Anterior cingulate cortex (tissue), 58 donors: ENCODE measurements around the gene SAMD3.
A peak's percentile ranks its signal among the peaks of the same experiment; 100 is the strongest.
"Not testable (repeated sequence)": the region's sequence is repeated elsewhere in the genome, so short reads cannot be mapped to it uniquely, and the experiment has no call there.

Experiments used
- DNase-seq, 58 donors: peaks; one replicate each; lab custom pipeline; 2025; lab: John Stamatoyannopoulos, UW

Gene SAMD3

DNA sequence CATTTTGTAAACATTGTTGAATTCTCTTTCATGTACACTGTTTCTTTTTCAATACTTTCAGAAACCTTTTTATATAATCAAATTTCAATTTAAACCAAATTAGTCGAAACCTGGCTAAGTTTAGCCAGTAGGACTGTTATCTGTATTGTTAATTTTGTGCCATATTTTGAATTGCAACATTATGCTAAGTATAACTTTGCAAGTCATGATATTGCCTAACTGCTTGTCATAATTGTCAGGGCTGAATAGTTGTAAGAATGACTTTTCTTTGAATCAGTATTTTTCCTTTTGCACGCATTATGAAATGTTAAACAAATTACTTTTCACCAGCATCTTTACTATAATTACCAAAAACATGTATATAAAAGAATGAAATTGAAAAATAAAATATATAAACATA is 82.7 kb downstream of the SAMD3 start:
- DNase-seq = no peak

DNA sequence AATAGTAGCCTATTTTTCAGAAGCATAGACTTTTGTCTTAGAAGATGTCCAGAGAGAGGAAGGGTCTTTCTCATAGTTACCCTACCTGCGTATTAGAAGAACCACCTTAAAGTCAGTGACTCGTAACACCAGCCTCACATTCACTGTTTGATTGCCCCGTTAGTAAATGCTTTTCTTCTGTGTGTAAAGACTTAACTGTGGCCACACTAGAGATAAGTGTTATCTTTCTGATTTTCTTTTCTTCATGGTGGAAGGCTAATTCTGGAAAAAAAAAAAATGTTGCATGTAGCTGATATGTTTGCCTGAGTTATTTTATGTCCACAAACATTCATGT is 83.9 kb downstream of the SAMD3 start:
- no peak for DNase-seq

DNA sequence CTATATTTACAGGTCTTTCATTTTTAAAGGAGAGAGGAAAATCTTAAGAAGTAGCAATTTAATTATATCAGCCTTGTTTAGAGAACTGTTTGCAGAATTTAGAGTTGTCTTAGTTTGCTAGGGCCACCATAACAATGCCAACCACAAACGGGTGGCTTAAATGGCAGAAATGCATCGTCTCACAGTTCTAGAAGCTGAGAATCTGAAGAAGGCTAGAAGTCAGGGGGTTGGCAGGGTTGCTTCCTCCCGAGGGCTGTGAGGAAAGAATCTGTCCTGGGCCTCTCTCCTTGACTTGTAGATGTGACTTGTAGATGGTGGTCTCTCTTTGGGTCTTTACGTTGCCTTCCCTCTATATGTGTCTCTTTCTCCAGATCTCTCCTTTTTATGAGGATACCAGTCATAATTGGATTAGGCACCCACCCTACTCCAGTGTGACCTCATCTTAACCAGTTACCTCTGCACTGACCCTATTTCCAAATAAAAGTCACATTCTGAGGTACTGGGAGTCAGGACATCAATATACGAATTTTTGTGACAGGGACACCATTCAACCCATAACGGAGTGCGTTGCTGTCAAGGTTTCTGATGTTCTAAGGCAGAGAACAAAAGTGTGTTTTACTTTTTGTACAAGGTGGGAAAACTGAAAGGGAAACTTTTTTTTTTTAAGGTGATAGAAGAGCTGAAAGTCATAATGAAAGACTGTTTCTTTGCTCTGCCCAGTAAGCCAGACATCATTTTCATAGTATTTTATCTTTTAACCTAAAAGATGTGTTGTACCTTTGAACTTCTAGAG is 84.4 kb downstream of the SAMD3 start:
- no peak for DNase-seq

DNA sequence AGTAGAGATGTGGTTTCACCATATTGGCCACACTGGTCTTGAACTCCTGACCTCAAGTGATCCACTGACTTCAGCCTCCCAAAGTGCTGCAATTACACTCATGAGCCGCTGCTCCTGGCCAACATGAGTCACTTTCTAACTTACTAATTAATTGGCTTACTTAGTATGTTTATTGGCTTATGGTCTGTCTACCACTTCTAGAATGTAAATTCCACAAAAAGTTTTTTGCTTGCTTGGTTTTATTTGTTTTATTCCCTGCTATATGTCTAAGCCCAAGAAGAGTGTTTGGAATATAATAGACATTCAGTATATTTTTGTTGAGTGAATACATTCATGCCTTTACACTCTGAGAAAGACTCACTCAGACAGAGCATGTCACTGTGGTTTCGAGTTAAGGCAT is 86.0 kb downstream of the SAMD3 start:
- DNase-seq = no peak

DNA sequence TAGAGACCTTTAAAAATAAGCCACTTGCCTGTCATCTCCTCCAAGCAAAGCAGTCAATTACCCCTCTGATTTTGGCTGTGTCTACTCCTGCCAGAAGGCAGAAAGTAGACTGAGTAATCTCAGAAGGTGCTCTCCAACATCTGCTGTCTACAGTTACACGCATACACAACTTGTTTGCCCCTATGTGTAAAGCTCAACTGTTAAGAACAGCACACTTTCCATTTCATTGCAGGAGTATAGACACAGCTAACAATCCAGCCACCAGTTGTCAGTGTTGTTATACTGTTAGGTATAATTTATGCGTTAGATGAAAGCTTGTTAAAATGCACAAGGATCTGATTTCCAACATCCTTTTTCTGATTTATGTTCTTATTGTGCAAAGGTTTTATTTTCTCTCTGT is 88.2 kb downstream of the SAMD3 start:
- no peak for DNase-seq

DNA sequence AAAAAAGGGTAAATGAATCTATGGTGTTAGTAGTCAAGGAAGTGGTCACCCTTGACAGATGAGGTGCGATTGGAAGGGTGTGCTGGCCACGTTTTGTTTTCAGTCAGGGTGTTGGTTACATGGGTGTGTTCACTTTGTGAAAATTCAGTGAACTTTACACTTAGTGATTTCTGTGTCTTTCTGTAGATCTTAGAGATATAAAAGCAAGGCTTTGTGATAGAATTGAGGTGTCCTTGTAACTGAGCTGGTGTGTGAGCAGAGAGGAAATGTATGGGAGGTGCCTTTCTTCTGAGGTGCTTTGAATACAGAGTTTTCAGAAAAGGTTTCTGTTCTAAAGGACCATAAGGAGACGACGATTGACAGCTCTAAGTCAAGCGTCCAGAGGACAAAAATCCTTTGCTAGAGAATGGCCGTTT is 90.5 kb downstream of the SAMD3 start:
- no peak for DNase-seq

DNA sequence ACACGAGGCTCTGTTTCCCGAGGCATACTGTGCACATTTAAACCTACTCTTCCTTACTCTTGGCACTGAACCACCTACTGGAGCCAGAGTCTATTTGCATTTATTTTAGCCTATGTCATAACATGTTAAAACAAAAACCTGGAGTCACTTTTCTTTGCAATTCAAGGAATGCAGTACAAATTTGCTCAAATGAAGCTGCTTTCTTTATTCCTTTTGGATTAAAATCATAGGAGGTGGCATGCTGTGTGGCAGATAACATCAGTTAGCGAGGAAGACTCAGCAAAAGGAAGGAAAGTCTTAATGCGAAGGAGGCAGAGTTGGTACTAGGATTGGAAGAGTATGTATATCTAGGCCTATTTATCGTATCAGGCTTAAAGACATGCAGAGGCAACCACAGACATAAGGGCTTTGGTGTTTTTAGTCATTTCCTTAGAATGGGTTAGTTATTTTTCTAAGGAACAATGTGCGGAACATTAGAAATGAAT is 92.9 kb downstream of the SAMD3 start:
- DNase-seq = no peak

DNA sequence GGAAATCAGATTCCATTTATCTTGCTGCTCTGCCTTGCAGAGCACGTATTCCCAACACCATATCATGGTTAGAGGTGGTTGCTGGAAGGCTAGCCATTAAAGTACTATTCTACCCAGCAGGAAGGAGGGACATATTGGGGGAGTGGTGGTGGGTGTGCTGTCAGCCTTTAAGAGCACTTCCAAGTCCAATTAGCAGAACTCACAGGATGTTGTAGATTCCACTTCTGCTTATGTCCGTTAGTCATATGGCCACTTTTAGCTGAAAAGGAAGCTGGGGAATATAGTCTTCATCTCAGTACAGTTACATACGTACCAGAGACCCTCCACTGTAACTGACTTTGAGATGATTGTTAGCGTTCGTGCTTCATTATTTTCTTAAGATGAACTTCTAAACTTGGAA is 94.4 kb downstream of the SAMD3 start:
- DNase-seq = no peak

- no peak for DNase-seq
Measured at GRCh38 chr6:130127195-130127594, 95.6 kb downstream of the SAMD3 start.

- no peak for DNase-seq
Measured at GRCh38 chr6:130122243-130122642, 100.5 kb downstream of the SAMD3 start.

DNA sequence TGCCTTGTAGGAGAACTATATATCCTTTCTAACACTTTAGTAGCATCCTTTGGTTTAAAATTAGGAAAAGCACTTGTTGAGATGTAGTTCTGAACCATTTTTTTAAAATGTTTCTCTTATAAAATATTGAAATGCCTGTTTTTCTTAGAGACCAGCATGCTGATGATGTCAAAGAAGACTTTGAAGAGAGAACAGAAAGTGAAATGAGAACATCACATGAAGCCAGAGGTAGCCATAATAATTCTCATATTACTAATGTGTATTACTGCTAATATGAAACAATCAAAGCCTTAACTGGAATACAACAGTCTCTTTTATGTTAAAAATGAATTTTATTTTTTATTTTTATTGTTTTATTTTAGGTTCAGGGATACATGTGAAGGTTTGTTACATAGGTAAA is 102.0 kb downstream of the SAMD3 start:
- no peak for DNase-seq

DNA sequence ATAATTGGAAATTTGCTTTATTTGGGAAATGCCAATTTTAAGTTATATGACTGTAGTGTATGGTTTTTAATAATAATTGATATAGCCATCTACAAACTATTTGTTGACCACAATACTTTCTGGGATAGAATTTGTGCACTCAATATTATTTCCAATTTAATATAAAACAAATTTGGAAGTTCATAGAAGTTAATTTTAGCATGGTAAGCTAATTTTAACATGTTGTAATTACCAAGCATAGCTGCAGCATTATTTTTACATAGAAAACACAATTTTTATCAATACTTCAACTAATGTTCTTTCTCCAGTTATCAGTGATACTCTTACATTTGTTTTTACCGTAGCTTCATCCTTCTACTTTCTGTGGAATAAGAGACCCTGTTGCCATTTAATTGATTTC is 103.5 kb downstream of the SAMD3 start:
- DNase-seq = no peak

- DNase-seq = no peak
Measured at GRCh38 chr6:130118236-130118635, 104.5 kb downstream of the SAMD3 start.

DNA sequence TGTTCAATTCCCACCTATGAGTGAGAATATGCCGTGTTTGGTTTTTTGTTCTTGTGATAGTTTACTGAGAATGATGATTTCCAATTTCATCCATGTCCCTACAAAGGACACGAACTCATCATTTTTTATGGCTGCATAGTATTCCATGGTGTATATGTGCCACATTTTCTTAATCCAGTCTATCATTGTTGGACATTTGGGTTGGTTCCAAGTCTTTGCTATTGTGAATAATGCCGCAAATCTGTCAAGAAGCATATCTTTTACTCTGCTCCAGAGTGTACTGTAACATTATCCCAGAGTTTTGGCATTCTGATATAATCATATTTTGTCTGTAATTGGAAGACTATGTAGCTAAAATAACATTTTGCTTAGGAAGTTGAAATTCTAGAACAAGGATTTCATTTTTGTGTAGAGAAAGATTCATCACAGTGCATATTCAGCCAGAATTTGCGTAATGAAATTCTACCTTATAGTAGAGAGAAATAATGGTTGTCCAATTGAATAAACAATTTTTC is 105.5 kb downstream of the SAMD3 start:
- DNase-seq = not testable (repeated sequence)

DNA sequence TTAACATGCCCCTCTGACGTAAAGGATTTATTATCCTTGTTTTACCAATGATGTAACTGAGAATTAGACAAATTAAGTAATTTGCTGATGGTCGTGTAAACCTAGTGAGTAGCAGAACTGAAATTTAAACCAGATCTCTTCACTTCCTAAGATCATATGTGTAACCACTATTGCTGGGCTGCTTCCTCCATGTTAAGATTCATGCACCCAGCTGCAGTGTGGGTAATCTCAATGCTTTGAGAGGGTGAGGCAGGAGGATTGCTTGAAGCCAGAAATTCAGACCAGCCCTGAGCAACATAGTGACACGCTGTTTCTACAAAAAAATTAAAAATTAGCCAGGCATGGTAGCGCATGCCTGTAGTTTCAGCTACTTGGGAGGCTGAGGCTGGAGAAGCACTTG is 106.5 kb downstream of the SAMD3 start:
- no peak for DNase-seq

DNA sequence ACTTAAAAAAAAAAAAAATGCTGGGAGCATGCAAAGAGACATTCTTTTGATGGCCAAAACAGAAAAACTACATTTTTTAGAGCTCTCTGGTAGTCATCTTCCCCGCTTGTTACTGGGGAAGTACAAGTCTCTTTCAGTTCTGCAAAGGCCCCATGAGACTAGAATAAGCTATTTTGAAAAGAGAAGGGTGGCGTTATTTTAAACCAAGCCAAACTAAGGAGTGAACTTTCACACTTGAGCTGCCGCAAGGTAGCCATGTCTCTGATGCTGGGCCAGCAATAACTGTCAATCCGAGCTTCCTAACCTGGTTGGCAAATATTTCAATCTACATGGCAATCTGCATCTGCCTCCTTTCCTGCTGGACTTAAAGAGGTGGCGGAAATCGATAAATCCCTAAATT is 107.7 kb downstream of the SAMD3 start:
- no peak for DNase-seq

DNA sequence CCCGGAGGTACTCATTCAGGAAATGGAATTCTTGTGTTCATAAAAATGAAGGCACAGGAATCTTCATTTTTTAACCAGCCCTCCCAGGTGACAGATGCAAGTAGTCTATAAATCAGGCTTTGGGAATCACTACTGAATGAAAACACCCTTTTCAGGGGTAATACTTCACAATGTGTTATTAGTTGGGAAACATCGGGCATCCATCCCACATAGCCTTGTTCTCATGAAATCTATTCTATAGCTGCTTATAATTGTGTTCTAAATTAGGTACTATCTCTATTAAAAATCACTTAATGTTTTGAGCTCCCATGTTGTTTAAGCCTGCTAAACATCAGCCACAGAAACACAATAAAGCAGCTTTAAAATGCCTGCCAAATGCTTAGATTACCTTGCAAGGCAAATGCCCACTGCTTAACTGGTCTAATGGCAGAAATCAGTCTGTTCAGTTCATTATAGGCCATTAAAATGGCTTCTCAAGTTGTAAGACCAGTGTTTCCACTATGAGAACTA is 109.5 kb downstream of the SAMD3 start:
- no peak for DNase-seq

DNA sequence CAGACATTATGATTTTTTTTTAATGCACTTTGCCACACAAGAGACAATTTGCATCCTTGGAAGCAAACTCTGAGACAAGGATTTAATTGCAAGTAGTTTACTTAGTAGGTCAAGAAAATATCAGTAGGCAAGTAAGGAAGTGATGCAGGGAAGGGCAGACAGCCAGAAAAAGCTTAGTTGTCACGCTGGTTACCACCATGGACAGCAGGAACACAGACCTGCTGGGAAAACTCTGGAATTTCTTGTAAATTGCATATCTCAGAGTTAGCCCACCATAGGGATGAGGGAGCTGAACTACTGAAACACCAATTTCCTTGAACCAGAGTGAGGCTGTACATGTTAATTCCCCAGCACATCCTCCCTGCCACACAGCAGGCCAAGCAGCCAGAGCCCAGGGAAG is 111.7 kb downstream of the SAMD3 start:
- DNase-seq = no peak

GRCh38 chr6:130107710-130108109 is 115.0 kb downstream of the SAMD3 start:
- DNase-seq = no peak

GRCh38 chr6:130105996-130106704 is 116.6 kb downstream of the SAMD3 start:
- DNase-seq = peak in 1 of 58 donors; percentile 3

DNA sequence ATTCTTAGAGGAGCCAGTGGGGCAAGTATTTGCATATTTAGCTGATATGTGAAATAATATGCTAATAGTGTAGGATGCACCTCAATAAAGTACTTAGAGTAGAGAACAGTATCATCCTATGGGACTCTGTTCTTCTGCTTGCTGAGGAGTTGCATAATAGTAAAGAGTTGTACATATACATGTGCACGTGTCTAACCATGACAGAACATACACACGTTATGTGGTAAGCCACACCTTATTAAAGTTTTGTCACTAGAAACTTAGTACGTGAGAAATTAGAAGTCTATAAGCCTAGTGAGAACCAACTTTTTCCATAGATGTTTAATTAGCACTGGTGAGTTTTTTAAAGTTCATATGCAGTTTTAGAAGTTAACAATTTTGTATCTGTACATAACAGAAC is 123.6 kb downstream of the SAMD3 start:
- no peak for DNase-seq

DNA sequence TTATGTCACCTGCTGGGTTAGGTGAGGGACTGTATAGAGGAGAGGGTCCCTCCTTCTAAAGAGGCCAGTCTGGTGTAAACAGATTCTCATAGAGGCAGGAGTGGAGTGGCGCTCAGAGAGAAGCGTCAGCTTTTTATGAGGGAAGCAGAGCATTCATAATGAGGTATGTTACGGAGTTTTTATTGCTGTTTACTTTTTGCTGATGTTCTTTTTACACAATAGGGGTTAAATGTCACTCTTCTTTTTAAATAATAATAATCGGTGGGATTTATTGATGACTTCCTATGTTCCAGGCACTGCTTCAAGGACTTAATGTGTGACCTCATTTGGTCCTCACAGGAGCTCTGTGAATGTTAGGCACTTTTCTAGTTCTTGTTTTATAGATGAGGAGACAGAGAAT is 124.4 kb downstream of the SAMD3 start:
- no peak for DNase-seq
